Kidney (tissue), 14 donors: Measurements from ENCODE around the gene DRAXIN. TPM values are rescaled to one million over a fixed set of nuclear protein-coding genes. Genes with fewer than 3 reads are reported as not detected.

Source experiments
- DNase-seq, 5 donors: peaks; one replicate each; pipeline ENCODE4 v3.0.0-alpha.2; 2013 to 2020
- FAIRE-seq: peaks from 2 replicates; lab custom pipeline; 2012; peaks lifted over from hg19 to GRCh38; lab: Jason Lieb, UNC
- H3K27ac ChIP-seq, 2 donors: one replicate each; pipeline ENCODE4 v1.7.0; 2013; ENCODE audit warnings: low read depth in 2 of 2, low read length in 2 of 2, inconsistent platforms in 1 of 2
- H3K27me3 ChIP-seq: one replicate; pipeline ENCODE4 v1.7.1; 2013; ENCODE audit warnings: low read length, inconsistent platforms; ENCODE audit not compliant: control insufficient read depth, insufficient read depth
- H3K36me3 ChIP-seq, 3 donors: one replicate each; pipeline versions ENCODE4 v1.7.0 to v1.7.1; 2013; ENCODE audit warnings: low read length in 3 of 3, control low read depth in 1 of 3, inconsistent platforms in 1 of 3; ENCODE audit not compliant: insufficient read depth in 3 of 3, control insufficient read depth in 2 of 3
- H3K4me1 ChIP-seq, 3 donors: one replicate each; pipeline versions ENCODE4 v1.7.0 to v1.7.1; 2013; ENCODE audit warnings: low read length in 3 of 3, inconsistent platforms in 1 of 3, low read depth in 1 of 3; ENCODE audit not compliant: control insufficient read depth in 2 of 3, insufficient read depth in 2 of 3
- H3K4me3 ChIP-seq, 3 donors: one replicate each; pipeline versions ENCODE4 v1.7.0 to v1.8.1; 2013; ENCODE audit warnings: low read length in 3 of 3, control low read depth in 1 of 3, inconsistent platforms in 1 of 3
- H3K9ac ChIP-seq, 3 donors: one replicate each; pipeline versions ENCODE4 v1.7.0 to v1.7.1; 2013; ENCODE audit warnings: low read length in 3 of 3, control low read depth in 1 of 3, inconsistent platforms in 1 of 3
- H3K9me3 ChIP-seq, 3 donors: one replicate each; pipeline versions ENCODE4 v1.7.0 to v1.7.1; 2013; ENCODE audit warnings: low read length in 3 of 3, control low read depth in 1 of 3, inconsistent platforms in 1 of 3; ENCODE audit not compliant: control insufficient read depth in 2 of 3, insufficient read depth in 1 of 3
- intact Hi-C: fragments of 100-400 bp; cut with DNase I; formaldehyde crosslinking; loops from one replicate; pipeline ENCODE4 v1.11.1; 2022
- polyA plus RNA-seq: library from polyadenylated mRNA; stranded (reverse); fragments of 350-450 nt; fragmentation: Illumina TruSeq; extraction: RNeasy Lipid Tissue Mini Kit (QIAGEN cat#74804); gene quantifications from one replicate; pipeline ENCODE4 v1.2.3, GENCODE V29; 2014; ENCODE audit warnings: low read depth, low replicate concordance; ENCODE audit not compliant: insufficient read depth
- total RNA-seq: library from RNA; stranded (reverse); fragmentation: NEBNext Ultra II Directional; extraction: Animal tissue kit (Norgen Biotek cat#: 25700); gene quantifications from one replicate; pipeline ENCODE4 v1.2.1, GENCODE V29; 2021
- TF ChIP-seq, protein P1 (sequence below): IDR thresholded peaks from 3 replicates; pipeline ENCODE4 v1.5.1; 2012; ENCODE audit warnings: mild to moderate bottlenecking, moderate library complexity, borderline replicate concordance; ENCODE audit not compliant: insufficient read depth; ENCODE audit errors: extremely low read depth
- donor health status: control.
- donor health status: control.
- donor health status: control.
- donor health status: control.
- donor health status: control.
- donor health status: DM: yes; HTN: yes; CAD: no.
- donor health status: Normal renal cell carcinoma (clear cell type).

The DRAXIN gene
- total and polyA plus RNA-seq, 2 donors from 2014 or later: 0.17 to 0.28 TPM

DNA sequence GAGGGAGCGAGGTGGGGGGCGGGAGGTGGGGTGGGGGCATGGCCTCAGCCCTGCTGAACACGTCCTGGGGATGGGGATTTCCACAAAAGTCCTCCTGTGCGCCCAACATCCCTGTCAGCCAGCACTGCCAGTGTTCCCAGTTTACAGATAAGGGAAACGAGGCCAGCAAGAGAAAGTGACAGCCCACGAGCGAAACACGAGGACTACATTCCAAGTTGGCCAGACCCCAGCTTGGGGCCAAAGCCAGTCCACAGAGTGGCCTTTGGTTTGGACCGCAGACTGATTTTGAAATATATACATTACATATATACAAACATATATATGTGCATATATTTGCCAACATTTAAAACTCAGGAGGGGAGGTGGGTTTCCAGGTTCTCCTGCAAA is 42.3 kb upstream of the DRAXIN start:
- no peak overlapping the region for H3K4me3 ChIP-seq
- H3K4me1 ChIP-seq: peaks cover 0 to 4% (median 0%) of the 10 kb centered on the region in 3 donors
- H3K9me3 ChIP-seq: no peaks in the 10 kb centered on the region
- TF ChIP-seq, protein P1, sequence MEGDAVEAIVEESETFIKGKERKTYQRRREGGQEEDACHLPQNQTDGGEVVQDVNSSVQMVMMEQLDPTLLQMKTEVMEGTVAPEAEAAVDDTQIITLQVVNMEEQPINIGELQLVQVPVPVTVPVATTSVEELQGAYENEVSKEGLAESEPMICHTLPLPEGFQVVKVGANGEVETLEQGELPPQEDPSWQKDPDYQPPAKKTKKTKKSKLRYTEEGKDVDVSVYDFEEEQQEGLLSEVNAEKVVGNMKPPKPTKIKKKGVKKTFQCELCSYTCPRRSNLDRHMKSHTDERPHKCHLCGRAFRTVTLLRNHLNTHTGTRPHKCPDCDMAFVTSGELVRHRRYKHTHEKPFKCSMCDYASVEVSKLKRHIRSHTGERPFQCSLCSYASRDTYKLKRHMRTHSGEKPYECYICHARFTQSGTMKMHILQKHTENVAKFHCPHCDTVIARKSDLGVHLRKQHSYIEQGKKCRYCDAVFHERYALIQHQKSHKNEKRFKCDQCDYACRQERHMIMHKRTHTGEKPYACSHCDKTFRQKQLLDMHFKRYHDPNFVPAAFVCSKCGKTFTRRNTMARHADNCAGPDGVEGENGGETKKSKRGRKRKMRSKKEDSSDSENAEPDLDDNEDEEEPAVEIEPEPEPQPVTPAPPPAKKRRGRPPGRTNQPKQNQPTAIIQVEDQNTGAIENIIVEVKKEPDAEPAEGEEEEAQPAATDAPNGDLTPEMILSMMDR: no peak
- no peaks in the 10 kb centered on the region for H3K36me3 ChIP-seq
- intact Hi-C loops: loop anchor here (10.0 kb wide), 1 partner anchor 404 kb away; no protein-coding TSS in a partner anchor
- H3K9ac ChIP-seq: no peak overlapping the region
- peaks cover 11% of the 10 kb centered on the region for H3K27me3 ChIP-seq
- FAIRE-seq (no peak), DNase-seq (no peak)
- H3K27ac ChIP-seq: no peak overlapping the region

DNA sequence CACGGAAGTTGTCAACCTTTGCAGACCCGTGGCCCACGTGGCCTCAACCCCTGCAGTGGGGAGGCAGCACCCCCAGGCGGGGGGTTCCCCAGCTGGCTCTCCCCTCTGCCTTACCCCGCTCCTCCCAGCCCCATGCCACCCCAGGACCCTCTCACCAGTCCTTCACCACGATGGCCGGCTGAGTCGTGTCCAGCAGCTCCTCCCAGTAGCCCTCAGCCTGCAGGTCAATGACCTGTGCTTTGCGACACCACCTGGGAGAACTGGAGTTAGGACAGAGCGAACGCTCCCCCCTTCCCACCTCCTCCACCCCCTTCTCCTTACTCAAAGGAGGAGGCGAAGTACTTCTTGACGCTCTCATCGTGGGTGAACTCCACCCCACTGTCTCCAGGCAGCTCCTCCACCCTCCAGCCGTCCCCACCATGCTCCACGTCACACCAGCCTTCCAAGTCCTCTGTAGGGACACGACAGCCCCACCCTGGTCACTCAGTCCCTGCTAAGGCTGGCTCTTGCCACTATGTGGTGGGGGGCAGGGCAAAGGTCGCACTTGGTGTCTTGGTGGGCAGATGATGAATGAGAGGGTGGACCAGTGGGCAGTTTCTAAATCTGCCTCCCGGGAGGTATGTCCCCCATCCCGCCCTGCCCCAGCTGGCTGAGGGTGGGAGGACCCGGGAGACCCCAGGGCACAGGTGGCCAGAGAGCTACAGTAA is 41.7 kb upstream of the DRAXIN start:
- intact Hi-C loops: loop anchor here (10.0 kb wide), 1 partner anchor 405 kb away; no protein-coding TSS in a partner anchor
- Histone ChIP-seq H3K36me3 (no peaks in the 10 kb centered on the region), H3K27ac (no peak overlapping the region), H3K4me3 (no peak overlapping the region), H3K27me3 (peaks cover 11% of the 10 kb centered on the region), H3K4me1 (peaks cover 0 to 4% (median 0%) of the 10 kb centered on the region in 3 donors), H3K9ac (no peak overlapping the region), H3K9me3 (no peaks in the 10 kb centered on the region)
- TF ChIP-seq, protein P1: no peak
- FAIRE-seq (no peak), DNase-seq (peak in 1 of 5 donors; percentile 59)

DNA sequence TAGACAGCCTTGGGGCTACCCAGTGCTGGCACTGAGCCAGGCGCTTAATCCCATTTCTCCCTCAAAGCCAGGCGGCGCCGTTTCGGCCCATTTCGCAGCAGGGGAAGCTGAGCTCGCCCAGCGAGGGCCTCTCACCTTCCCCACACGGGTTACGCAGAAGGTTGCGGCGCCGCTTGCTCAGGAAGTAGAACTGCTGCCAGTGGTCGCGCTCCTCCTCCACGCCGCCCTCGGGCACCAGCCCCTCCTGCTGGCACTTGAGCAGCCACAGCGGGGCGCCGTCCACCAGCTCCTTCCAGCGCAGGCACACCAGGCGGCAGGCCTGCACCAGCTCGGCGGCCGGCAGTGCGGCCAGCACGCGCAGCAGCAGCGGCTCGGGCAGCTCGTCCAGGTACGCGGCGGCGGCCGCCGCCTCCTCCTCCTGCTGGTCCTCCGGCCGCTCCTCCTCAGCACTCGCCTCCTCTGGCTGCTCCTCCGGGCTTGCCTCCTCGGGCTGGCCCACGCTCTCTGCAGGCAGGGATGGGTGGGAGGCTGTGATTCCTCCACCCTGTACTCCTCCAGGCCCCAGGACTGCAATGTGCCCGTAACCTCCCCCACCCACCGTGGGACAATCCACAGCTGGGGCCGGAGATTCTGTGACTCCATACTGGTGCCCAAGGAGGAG is 41.0 kb upstream of the DRAXIN start:
- intact Hi-C loops: no loop called here

More for the DNA sequence above, 41.0 kb upstream of the DRAXIN start:
- Histone ChIP-seq H3K27ac (no peak overlapping the region), H3K9ac (no peak overlapping the region), H3K4me3 (no peak overlapping the region), H3K4me1 (peaks cover 0 to 4% (median 0%) of the 10 kb centered on the region in 3 donors), H3K27me3 (peaks cover 11% of the 10 kb centered on the region), H3K36me3 (no peaks in the 10 kb centered on the region), H3K9me3 (no peaks in the 10 kb centered on the region)
- TF ChIP-seq, protein P1: peak; percentile 78
- FAIRE-seq (no peak), DNase-seq (peak; percentile 75 to 93 (median 86))
